GM18870 (cell line): ENCODE data around the gene AKAP6.

ENCODE experiments used
- ATAC-seq: cut with Tn5 transposase; IDR thresholded peaks from one replicate; pipeline ENCODE4 v1.9.1; 2021; ENCODE audit warnings: moderate library complexity; ENCODE audit not compliant: unreplicated experiment

The AKAP6 gene

GRCh38 chr14:32800320-32800719, 471.2 kb downstream of the AKAP6 start:
- no peak for ATAC-seq

DNA sequence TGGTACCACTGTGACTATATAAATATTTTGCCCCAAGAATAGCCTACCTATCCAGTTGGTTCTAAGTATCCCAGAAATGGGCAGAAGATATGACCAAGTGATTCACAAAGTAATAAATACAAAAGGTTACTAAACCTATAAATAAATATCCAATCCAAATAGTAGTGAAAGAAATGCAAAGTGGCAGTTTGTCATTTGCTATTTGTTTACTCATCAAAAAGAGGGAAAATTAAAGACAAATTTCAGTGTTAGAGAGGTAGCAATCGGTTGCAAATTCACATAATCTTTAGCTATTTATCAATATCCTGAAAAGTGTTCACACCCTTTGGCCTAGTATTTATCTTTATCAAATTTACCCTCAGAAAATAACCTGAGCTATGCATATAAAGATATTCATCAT, 473.2 kb downstream of the AKAP6 start:
- no peak for ATAC-seq

DNA sequence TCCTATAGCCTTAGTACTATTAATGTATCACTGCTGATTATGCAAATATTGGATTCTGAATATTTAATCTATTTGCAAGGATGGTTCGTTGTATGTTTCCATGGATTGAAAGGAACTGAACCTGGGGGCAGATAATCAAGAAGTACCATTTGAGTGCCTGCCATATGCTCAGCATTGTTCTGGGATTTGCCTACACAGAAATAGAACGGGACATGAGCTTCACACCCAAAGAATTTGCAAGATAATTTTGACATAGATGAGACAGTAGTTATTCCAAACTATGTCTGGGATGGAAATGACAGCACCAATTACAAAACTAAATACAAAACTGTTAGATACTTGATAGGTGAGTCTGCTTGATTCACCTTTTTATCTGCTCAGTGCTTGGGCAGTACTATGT, 476.9 kb downstream of the AKAP6 start:
- no peak for ATAC-seq

GRCh38 chr14:32808644-32809043, 479.5 kb downstream of the AKAP6 start:
- no peak for ATAC-seq

DNA sequence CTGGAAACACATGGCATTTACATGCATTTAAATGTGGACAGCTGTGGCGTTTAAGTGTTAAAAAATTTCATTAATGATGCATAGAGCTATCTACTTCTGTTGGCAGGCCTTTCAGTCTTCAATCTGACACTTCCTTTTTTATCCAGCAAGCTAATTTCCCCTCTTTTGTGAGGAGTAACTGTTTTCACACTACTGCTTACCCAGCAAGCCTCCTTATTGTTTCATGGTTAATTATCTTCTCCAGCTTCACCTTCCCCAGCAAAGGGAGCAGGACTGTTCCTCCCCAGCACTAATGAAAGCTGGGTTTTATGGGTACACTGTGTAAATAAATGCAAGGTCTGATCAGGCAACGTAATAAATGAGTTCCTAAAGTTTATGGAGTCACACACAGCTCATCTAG, 480.2 kb downstream of the AKAP6 start:
- ATAC-seq: no peak

GRCh38 chr14:32813401-32813800, 484.3 kb downstream of the AKAP6 start:
- ATAC-seq: no peak

DNA sequence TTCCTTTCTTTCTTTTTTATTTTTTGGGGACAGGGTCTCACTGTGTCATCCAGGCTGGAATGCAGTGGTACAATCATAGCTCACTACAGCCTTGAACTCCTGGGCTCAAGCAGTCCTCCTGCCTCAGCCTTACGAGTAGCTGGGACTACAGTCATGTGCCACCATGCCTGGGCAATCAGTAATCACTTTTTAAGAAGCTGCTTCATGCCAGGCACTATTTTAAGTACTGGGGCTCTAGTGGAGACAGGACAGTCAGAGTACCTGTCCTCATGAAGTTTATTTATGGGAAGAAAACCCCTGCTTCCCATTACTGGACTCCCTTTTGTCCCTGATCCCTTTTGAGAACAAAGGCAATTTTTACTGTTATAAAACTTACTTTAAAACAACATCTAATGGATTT, 485.6 kb downstream of the AKAP6 start:
- no peak for ATAC-seq

GRCh38 chr14:32816588-32816987, 487.5 kb downstream of the AKAP6 start:
- no peak for ATAC-seq

DNA sequence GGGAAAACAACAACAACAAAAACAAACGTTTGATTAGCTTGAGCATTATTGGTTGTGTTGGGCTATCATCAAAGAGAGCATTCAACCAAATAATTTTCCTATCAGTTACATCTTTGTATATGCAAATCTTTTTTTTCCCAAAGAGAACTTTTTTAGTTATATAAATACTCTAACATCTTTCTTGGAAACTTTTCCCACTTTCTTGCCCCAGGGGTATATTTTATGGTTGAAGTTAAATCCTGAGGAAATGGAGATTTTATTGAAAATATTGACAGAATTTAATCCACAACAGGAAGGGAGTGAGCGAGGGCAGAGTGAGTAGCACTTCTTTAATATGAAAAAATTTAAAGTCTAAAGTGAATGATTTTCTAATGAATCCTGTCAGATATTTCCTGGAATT, 488.7 kb downstream of the AKAP6 start:
- ATAC-seq: no peak

DNA sequence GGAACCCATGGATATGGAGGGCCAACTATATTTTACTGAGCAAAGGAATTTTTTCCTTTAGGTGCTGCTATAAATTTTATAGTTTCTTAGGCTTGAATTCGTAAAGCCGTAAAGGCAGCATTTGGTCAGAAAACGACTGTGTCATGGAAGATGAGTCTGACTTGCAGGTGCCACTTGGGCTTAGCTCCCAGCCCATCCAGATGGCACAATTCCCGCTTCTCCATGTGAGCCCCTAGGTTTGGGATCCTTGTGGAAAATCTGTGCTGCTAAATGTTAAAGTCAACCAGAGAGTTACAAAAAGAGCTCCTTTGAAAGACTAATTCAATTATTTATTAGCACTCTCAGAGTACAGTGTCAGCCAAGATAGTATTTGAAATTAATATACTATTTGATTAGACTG, 489.5 kb downstream of the AKAP6 start:
- no peak for ATAC-seq

GRCh38 chr14:32820181-32820580, 491.1 kb downstream of the AKAP6 start:
- no peak for ATAC-seq

DNA sequence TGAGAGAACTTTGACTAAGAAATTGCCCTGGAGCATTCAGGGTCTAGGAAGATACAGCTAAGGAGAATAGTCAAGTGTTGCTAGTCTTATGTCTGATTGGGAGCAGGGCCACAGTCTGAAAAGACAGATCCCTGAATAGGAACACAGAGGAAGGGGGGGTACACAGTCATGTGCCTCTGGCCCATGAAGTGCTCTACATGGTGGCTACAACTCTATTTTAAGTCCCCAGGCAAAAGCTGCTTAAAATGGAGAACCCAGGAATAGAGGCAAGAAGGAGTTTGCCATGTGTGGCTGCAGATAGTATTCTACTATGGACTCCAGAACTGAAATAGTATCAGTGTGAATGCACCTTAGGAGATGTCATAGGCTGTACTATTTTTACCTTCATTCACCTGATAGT, 491.6 kb downstream of the AKAP6 start:
- ATAC-seq: no peak

GRCh38 chr14:32821964-32822653, 493.0 kb downstream of the AKAP6 start:
- ATAC-seq: no peak

DNA sequence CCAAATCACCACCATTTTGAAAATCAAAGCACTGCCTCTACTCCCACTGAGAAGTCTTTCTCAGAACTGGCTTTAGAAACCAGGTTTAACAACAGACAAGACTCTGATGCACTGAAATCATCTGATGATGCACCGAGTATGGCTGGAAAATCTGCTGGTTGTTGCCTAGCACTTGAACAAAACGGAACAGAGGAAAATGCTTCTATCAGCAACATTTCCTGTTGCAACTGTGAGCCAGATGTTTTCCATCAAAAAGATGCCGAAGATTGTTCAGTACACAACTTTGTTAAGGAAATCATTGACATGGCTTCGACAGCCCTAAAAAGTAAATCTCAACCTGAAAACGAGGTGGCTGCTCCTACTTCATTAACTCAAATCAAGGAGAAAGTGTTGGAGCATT, 494.6 kb downstream of the AKAP6 start:
- ATAC-seq: no peak

DNA sequence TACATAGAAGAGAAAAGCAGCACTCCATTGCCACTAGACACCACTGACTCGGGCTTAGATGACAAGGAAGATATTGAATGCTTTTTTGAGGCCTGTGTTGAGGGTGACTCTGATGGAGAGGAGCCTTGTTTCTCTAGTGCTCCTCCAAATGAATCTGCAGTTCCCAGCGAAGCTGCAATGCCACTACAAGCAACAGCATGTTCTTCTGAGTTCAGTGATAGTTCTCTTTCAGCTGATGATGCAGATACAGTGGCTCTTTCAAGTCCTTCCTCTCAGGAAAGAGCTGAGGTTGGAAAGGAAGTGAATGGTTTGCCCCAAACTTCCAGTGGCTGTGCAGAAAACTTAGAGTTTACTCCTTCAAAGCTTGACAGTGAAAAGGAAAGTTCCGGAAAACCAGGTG, 495.1 kb downstream of the AKAP6 start:
- no peak for ATAC-seq

DNA sequence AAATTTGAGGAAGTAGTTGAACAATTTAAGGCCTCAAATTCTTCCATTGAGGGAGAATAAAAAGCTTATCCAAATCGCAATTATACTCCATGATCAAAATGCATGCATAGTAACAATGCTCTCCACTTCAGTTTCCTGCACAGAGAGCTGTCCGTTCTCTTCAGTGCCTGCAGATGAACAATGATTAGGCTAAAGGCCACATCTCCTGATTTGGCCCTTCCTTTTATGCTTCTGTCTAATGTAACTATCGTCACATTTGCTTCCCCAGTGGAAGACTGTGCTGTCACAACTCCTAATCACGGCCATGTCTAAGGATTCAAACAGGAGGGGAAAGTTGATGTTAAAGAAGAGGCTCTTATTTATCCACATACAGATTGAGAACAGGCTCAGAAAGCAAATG, 496.0 kb downstream of the AKAP6 start:
- ATAC-seq: no peak

- no peak for ATAC-seq
These were observed 497.4 kb downstream of the AKAP6 start for GRCh38 chr14:32826404-32827082.

- no peak for ATAC-seq
These were observed 498.4 kb downstream of the AKAP6 start for GRCh38 chr14:32827514-32827913.

DNA sequence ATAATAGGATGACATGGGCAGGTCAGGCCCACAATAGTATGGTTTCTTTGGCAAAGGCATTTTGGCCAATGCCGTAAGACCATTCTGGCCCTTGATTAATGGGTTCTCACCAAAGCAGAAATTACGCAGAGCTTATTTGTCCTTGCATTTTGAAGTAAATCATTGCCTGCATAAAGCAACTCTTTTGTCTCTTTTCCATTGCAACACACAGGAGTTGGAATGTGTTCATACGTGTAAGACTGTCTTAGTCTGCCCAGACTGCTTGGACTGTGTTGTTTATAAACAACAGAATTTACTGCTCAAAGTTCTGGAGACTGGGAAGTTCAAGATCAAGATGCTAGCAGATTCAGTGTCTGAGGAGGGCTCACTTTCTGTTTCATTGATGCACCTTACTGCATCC, 506.8 kb downstream of the AKAP6 start:
- ATAC-seq: no peak

DNA sequence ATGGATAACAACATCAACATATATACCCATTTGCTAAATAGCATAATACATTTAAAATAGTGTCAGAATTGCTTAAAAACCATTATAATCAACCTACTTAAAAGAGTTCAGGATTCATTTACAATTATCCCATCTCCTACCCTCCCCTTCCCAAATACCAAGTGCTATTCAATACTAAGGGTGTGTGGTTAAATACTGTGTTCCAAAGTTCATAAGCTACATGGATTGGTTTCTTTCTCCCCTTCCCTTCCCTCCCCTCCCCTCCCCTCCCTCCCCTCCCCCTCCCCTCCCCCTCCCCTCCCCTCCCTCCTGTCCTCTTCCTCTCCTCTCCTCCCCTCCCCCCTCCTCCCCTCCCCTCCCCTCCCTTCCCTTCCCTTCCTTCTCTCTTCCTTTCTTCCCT, 512.6 kb downstream of the AKAP6 start:
- no peak for ATAC-seq

DNA sequence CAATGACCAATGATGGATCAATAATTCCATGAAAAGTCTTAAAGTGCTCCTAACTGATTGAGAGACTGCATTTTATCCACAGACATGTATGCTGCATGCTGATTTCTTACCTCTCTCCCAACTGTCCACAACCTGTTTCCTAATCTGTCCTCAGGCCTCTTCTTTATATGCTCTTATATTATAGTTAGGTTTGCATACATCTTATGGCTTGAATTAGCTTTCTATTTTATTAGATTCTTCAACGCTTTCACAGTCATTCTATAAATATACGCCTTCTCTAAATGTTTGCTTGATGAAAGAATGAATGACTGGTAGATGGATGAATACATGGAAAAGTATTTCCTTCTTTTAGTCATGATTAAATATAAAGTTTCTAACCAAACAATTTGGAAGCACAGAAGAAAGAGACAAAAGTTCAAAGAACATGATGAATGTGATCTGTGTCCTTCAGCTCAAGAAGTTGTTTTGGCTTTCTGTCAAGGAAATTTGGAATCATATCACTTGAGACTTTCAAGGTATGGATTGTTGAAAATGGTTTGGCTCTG, 517.8 kb downstream of the AKAP6 start:
- ATAC-seq: no peak

- no peak for ATAC-seq
These were observed 518.8 kb downstream of the AKAP6 start for GRCh38 chr14:32847867-32848266.
